GM12801 (cell line): Measurements from ENCODE around the gene CPO.

Experiments
- TF ChIP-seq, protein P1 (sequence below): IDR thresholded peaks from one replicate; pipeline ENCODE4 v1.5.1; 2011; ENCODE audit warnings: control low read depth; ENCODE audit not compliant: insufficient read length; ENCODE audit errors: extremely low read depth

The CPO gene

GRCh38 chr2:206983161-206983859 is 44.0 kb downstream of the CPO start:
- TF ChIP-seq, protein P1, sequence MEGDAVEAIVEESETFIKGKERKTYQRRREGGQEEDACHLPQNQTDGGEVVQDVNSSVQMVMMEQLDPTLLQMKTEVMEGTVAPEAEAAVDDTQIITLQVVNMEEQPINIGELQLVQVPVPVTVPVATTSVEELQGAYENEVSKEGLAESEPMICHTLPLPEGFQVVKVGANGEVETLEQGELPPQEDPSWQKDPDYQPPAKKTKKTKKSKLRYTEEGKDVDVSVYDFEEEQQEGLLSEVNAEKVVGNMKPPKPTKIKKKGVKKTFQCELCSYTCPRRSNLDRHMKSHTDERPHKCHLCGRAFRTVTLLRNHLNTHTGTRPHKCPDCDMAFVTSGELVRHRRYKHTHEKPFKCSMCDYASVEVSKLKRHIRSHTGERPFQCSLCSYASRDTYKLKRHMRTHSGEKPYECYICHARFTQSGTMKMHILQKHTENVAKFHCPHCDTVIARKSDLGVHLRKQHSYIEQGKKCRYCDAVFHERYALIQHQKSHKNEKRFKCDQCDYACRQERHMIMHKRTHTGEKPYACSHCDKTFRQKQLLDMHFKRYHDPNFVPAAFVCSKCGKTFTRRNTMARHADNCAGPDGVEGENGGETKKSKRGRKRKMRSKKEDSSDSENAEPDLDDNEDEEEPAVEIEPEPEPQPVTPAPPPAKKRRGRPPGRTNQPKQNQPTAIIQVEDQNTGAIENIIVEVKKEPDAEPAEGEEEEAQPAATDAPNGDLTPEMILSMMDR = no peak

DNA sequence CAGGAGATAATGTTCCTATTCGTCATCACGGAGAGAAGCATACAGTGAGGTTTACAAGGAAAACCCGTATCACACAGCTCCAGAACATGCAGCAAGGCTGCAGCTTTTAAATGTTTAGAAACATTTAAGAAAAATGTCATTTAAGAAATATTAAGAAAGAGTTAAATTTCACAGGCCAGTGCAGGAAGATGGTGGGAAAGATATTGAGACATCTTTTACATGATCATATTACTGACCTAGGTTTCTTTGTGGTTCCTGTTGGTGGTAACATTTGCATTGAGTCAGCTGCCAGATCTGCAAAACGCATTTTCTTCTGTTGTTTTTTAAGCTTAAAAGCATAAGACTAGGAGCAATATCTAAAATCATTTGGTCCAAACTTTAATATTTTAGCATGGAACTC is 44.9 kb downstream of the CPO start:
- TF ChIP-seq, protein P1 = no peak

DNA sequence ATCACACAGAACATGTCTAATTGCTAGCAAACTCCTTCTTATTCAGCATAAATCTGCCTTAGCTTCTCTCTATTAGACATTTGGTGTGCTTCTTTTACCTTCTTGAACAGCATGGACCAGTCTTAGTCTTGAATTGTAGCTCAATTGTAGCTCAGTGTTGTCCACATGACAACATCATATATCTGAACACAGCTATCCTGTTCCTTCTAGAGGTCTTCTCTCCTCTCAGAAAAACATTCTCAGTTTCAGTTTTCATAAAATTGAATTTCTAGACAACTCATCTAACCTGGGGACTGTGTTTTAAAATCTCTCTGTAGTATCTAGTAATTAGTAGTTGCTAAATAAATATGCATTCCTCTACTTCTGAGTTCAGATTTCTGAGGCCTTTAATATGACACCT is 47.6 kb downstream of the CPO start:
- TF ChIP-seq, protein P1 = no peak

- TF ChIP-seq, protein P1 = no peak
Observed at GRCh38 chr2:206987810-206988209, 48.5 kb downstream of the CPO start.

DNA sequence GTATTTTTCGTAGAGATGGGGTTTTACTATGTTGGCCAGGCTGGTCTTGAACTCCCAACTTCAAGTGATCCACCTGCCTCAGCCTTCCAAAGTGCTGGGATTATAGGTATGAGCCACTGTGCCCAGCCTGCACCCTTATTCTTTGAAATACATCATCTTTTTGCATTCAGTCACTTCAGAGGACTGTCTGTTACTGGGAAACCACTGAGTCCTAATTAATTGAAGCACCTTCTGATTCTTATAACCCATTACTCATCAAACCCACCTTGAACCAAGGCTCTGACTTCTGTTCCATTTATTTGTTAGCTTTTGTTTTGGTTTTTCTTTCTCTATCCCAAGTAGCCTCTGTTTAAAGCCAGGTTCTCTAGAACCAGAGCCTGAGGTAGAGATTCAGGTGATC is 49.6 kb downstream of the CPO start:
- TF ChIP-seq, protein P1 = no peak

- TF ChIP-seq, protein P1 = no peak
Observed at GRCh38 chr2:206989311-206989710, 50.0 kb downstream of the CPO start.

- TF ChIP-seq, protein P1 = no peak
Observed at GRCh38 chr2:206990360-206990759, 51.0 kb downstream of the CPO start.

DNA sequence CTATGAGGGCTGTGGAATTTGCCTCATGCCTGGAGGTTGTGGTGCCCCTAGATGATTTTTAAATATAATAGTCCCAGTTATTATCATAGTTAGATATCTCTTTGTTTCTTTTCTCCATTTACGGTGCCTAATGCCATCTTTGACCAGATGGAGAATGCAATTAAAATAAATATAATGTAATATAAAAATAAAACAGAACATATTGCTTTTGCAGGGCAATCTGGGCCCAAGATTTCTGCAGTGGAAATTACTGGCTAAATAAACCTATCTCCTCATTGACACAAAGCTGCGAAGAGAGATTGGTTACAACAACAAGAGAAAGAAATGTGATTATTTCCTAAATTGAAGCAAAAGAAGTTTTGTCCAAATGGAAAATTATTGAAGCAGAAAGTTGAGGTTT is 51.8 kb downstream of the CPO start:
- TF ChIP-seq, protein P1 = no peak
